Activated B cell treated with CpG ODN at 0.5 μM for 24 hours (primary cell): ENCODE results near the gene IL36A. TPM values are rescaled to one million over a fixed set of nuclear protein-coding genes. Genes with fewer than 3 reads are reported as not detected.

Experiments used
- ATAC-seq: fragments of 200-7000 bp; cut with Tn5 transposase; one replicate; pipeline ENCODE4 v1.10.0; 2021; ENCODE audit warnings: low read depth, mild to moderate bottlenecking, moderate library complexity
- CTCF ChIA-PET: fragments of 350-600 bp; sonication (Branson Sonifier 250); formaldehyde crosslinking; loops from one replicate; lab custom pipeline; 2021; ENCODE audit warnings: antibody characterized with exemption; lab: Charles Lee
- POLR2A ChIA-PET: fragments of 350-600 bp; sonication (Branson Sonifier 250); formaldehyde crosslinking; loops from one replicate; lab custom pipeline; 2021; ENCODE audit warnings: antibody characterized with exemption; lab: Charles Lee
- DNase-seq: peaks from one replicate; pipeline ENCODE4 v3.0.0; 2022
- H3K27ac Mint-ChIP-seq: one replicate; pipeline ENCODE4 v1.8.0; 2020; ENCODE audit warnings: mixed read lengths
- H3K27me3 Mint-ChIP-seq: one replicate; pipeline ENCODE4 v1.8.0; 2021; ENCODE audit warnings: mixed read lengths
- H3K36me3 Mint-ChIP-seq: one replicate; pipeline ENCODE4 v1.8.0; 2021; ENCODE audit warnings: low read depth, mixed read lengths
- H3K4me1 Mint-ChIP-seq: one replicate; pipeline ENCODE4 v1.8.0; 2021; ENCODE audit warnings: mixed read lengths
- H3K4me3 Mint-ChIP-seq: one replicate; pipeline ENCODE4 v1.8.0; 2020; ENCODE audit warnings: mild to moderate bottlenecking, mixed read lengths
- H3K9me3 Mint-ChIP-seq: one replicate; pipeline ENCODE4 v1.8.0; 2020; ENCODE audit warnings: mixed read lengths
- CTCF ChIP-seq: fragments of 200-600 bp; IDR thresholded peaks from one replicate; pipeline ENCODE4 v1.8.0; 2022; ENCODE audit warnings: antibody characterized with exemption, mild to moderate bottlenecking
- intact Hi-C: fragments of 100-400 bp; cut with micrococcal nuclease; formaldehyde crosslinking; loops from one replicate; pipeline ENCODE4 v1.15.1; 2024
- total RNA-seq: library from RNA; stranded (reverse); gene quantifications from 2 replicates; pipeline ENCODE4 v1.2.3, GENCODE V29; 2022

The IL36A gene
- total RNA-seq, 1 donor from 2014 or later = not detected

DNA sequence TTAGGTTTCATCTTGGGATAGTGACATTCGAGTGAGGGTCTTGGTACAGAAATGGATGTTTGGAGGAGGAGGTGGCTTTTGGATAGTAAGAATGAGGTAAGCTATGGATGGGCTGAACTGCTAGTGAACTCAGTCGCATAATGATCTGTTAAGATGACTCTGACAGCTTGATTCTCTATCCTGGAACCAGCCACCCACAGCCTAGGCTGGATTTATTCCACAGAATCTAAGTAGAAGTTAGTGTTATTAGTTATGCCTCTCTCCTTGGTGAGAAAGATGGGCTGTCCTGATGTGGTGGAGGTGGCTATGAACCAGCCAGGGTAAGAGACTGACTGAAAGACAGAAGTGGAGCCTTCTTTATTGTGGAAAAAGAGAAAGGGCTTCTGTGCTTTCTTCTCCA is 22.4 kb downstream of the IL36A start:
- ATAC-seq (no peak), DNase-seq (no peak)
- Mint-ChIP-seq H3K9me3 (no peaks in the 10 kb centered on the region), H3K27me3 (peaks cover 45% of the 10 kb centered on the region), H3K36me3 (no peaks in the 10 kb centered on the region), H3K4me3 (no peak overlapping the region), H3K27ac (no peak overlapping the region), H3K4me1 (peaks cover 4% of the 10 kb centered on the region)
- CTCF ChIA-PET = no interaction called here
- POLR2A ChIA-PET = no interaction called here
- intact Hi-C loops = no loop called here
- TF ChIP-seq CTCF = no peak

- Mint-ChIP-seq H3K27ac (no peak overlapping the region), H3K36me3 (no peaks in the 10 kb centered on the region), H3K4me1 (peaks cover 4% of the 10 kb centered on the region), H3K9me3 (no peaks in the 10 kb centered on the region), H3K4me3 (no peak overlapping the region), H3K27me3 (peaks cover 42% of the 10 kb centered on the region)
- TF ChIP-seq CTCF = no peak
- intact Hi-C loops = no loop called here
- DNase-seq (no peak), ATAC-seq (no peak)
- ChIA-PET POLR2A (no interaction called here), CTCF (no interaction called here)
Observed at GRCh38 chr2:113028112-113028511, 22.9 kb downstream of the IL36A start.

DNA sequence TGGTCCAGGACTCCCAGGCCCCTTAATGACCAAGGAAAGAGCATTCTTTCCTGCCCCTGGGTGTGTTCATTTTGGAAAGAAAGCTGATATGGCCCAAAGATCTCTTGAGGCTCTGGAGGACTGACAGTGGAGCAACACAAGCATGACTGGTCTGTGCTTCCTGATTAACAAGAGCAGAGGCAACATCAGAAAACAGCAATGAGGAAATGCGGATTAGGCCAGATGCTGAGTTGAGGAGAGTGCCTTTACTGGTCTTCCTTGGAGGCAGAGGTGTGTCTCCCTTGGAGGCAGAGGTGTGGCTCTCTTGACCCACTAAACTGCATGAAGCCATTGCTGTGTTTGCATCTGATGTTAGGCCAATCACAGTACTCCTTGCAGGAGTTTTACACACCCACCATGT is 27.5 kb downstream of the IL36A start:
- POLR2A ChIA-PET = no interaction called here
- intact Hi-C loops = no loop called here
- H3K4me3 Mint-ChIP-seq = no peak overlapping the region

GRCh38 chr2:113034016-113034415 is 28.8 kb downstream of the IL36A start:
- intact Hi-C loops = no loop called here

More for the DNA sequence above, 27.5 kb downstream of the IL36A start:
- no peak for TF ChIP-seq CTCF
- H3K4me1 Mint-ChIP-seq = no peaks in the 10 kb centered on the region
- H3K27me3 Mint-ChIP-seq = peaks cover 28% of the 10 kb centered on the region
- H3K36me3 Mint-ChIP-seq = no peaks in the 10 kb centered on the region
- ATAC-seq (no peak), DNase-seq (no peak)
- H3K27ac Mint-ChIP-seq = no peak overlapping the region
- CTCF ChIA-PET = no interaction called here
- H3K9me3 Mint-ChIP-seq = no peaks in the 10 kb centered on the region

GRCh38 chr2:113036763-113037162 is 31.5 kb downstream of the IL36A start:
- intact Hi-C loops = no loop called here
- POLR2A ChIA-PET = no interaction called here
- DNase-seq = no peak

More at GRCh38 chr2:113034016-113034415, 28.8 kb downstream of the IL36A start:
- Mint-ChIP-seq H3K9me3 (no peaks in the 10 kb centered on the region), H3K4me3 (no peak overlapping the region), H3K4me1 (no peaks in the 10 kb centered on the region), H3K36me3 (no peaks in the 10 kb centered on the region), H3K27me3 (peaks cover 32% of the 10 kb centered on the region), H3K27ac (no peak overlapping the region)
- ATAC-seq = no peak
- POLR2A ChIA-PET = no interaction called here
- DNase-seq = no peak
- TF ChIP-seq CTCF = no peak
- CTCF ChIA-PET = no interaction called here

More at GRCh38 chr2:113036763-113037162, 31.5 kb downstream of the IL36A start:
- Mint-ChIP-seq H3K36me3 (no peaks in the 10 kb centered on the region), H3K4me1 (no peaks in the 10 kb centered on the region), H3K27me3 (peaks cover 19% of the 10 kb centered on the region), H3K27ac (no peak overlapping the region), H3K9me3 (no peaks in the 10 kb centered on the region), H3K4me3 (no peak overlapping the region)
- no peak for ATAC-seq
- TF ChIP-seq CTCF = no peak
- CTCF ChIA-PET = no interaction called here
